Effector memory CD4-positive, alpha-beta T cell (primary cell): ENCODE measurements around the gene JAG2.

Experiments used
- DNase-seq, 3 donors: peaks; one replicate each; pipeline ENCODE4 v3.0.0-alpha.2; 2020
- H3K27ac ChIP-seq: 2 replicates; pipeline ENCODE4 v1.7.0; 2013; ENCODE audit warnings: mild to moderate bottlenecking, low read length, moderate library complexity; ENCODE audit not compliant: insufficient read depth, poor library complexity, severe bottlenecking
- H3K27me3 ChIP-seq: replicated peaks from 2 replicates; pipeline ENCODE4 v1.7.0; 2013; ENCODE audit warnings: mild to moderate bottlenecking, low read length; ENCODE audit not compliant: insufficient read depth, control insufficient read depth, poor library complexity, severe bottlenecking
- H3K36me3 ChIP-seq: 2 replicates; pipeline ENCODE4 v1.7.0; 2013; ENCODE audit warnings: mild to moderate bottlenecking, low read length, moderate library complexity; ENCODE audit not compliant: control insufficient read depth, insufficient read depth
- H3K4me1 ChIP-seq: 2 replicates; pipeline ENCODE4 v1.7.0; 2013; ENCODE audit warnings: low read length, mild to moderate bottlenecking; ENCODE audit not compliant: control insufficient read depth, insufficient read depth, poor library complexity, severe bottlenecking
- H3K4me3 ChIP-seq: 2 replicates; pipeline ENCODE4 v1.7.0; 2013; ENCODE audit warnings: low read length, low read depth, mild to moderate bottlenecking; ENCODE audit not compliant: insufficient read depth, poor library complexity, severe bottlenecking
- H3K9me3 ChIP-seq: 2 replicates; pipeline ENCODE4 v1.7.0; 2013; ENCODE audit warnings: mild to moderate bottlenecking, low read length, moderate library complexity; ENCODE audit not compliant: control insufficient read depth

JAG2 gene

DNA sequence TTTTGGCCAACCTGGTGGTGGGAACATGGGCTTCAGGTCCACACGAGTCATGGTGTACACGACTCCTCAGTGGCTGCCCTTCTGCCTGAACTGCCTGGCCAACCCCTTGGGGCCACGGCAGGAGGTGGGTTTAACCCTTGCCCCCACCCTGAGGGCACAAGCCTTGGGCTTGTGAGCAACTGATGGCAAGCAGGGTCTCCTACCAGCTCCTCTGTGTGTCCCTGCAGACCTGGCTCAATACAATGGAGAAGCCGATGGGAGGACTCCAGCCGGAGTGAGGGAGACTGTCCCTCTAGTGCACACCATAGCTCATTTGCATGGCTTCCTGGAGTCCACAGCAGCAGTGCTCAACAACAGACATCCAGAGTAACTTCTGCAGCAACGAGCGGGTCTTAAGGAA lies 28.0 kb downstream of the JAG2 start:
- peaks cover 8% of the 10 kb centered on the region for H3K9me3 ChIP-seq
- no peaks in the 10 kb centered on the region for H3K36me3 ChIP-seq
- H3K4me3 ChIP-seq: no peak overlapping the region
- no peak for DNase-seq
- H3K27me3 ChIP-seq: no peaks in the 10 kb centered on the region
- no peaks in the 10 kb centered on the region for H3K4me1 ChIP-seq
- no peak overlapping the region for H3K27ac ChIP-seq

DNA sequence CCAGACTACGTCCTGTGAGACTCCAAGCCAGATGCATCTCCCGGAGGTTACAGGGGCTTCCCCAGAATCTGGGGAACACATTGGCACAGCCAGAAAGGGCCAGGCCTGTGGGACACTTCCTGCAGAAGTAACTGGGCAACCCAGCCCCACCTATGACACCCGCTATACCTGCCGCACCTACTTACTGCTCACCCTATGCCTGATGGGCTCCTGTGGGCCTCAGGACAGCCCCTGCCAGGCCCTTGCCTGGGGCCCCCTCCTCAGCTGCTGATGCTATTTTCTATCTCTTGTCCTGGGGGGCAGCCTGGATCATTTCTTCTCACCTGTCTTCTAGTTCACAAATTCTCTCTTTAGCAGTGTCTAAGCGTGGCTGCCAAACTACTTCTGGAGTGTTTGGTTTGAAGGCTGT lies 28.7 kb downstream of the JAG2 start:
- DNase-seq: no peak
- Histone ChIP-seq H3K27me3 (no peaks in the 10 kb centered on the region), H3K27ac (no peak overlapping the region), H3K4me1 (no peaks in the 10 kb centered on the region), H3K4me3 (no peak overlapping the region), H3K36me3 (no peaks in the 10 kb centered on the region), H3K9me3 (peaks cover 8% of the 10 kb centered on the region)

DNA sequence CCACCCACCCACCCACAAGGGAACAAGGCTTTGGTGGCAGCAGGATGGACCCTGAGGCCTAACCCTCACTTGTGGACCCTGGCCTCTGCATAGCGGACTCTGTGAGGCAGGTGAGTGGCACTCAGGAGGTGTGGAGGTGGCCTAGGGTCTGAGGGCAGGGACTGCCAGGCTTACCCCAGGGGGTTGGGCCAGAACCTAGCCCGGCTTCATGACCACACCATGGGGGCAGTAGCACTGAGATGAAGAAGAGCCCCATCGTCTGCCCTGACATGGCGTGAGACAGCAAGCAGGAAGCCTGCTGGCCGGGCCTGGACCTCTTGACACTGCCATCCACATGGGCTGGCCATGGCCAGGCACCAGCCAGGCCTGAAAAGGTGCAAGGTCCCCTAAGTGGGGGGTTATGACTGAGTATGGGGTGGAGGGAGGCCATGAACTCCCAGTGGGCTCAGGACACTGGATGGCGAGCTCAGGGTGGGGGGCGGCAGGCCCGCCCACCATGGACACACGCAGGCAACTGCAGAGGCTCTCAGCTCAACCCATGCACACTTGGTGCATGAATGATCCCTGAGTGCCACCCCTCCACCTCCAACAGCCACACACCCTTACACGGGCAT lies 29.3 kb downstream of the JAG2 start:
- Histone ChIP-seq H3K4me1 (no peaks in the 10 kb centered on the region), H3K27ac (no peak overlapping the region), H3K9me3 (peaks cover 8% of the 10 kb centered on the region), H3K4me3 (no peak overlapping the region), H3K27me3 (no peaks in the 10 kb centered on the region), H3K36me3 (no peaks in the 10 kb centered on the region)
- DNase-seq: no peak

DNA sequence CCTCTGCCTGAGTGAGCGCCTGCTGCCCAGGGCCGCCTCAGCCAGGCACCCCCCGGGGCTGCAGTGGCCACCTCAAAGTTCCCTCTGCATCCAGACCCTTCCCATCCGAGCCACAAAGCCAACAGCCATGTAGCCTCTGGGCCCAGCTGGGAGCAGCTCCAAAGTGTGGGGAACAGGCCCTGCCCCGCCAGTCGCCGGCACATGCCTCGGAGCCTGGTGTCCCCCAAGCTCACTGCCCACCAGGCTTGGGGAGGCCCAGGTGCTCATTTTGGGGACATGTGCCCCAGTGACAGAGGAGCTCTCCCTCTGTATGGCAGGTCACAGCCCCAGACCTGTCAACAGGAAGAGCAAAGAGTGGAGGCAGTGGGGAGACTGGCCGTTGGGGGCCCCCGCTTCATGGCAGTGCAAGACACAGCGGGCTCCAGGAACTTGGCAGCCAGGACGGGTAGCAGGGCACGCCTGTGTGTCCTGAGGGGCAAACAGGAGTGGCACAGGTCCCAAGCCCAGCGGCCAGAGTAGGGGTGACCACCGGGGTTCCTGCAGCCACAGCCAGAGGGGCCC lies 29.9 kb downstream of the JAG2 start:
- Histone ChIP-seq H3K4me3 (no peak overlapping the region), H3K4me1 (no peaks in the 10 kb centered on the region), H3K9me3 (peaks cover 8% of the 10 kb centered on the region), H3K36me3 (no peaks in the 10 kb centered on the region), H3K27ac (no peak overlapping the region), H3K27me3 (no peaks in the 10 kb centered on the region)
- DNase-seq: no peak

DNA sequence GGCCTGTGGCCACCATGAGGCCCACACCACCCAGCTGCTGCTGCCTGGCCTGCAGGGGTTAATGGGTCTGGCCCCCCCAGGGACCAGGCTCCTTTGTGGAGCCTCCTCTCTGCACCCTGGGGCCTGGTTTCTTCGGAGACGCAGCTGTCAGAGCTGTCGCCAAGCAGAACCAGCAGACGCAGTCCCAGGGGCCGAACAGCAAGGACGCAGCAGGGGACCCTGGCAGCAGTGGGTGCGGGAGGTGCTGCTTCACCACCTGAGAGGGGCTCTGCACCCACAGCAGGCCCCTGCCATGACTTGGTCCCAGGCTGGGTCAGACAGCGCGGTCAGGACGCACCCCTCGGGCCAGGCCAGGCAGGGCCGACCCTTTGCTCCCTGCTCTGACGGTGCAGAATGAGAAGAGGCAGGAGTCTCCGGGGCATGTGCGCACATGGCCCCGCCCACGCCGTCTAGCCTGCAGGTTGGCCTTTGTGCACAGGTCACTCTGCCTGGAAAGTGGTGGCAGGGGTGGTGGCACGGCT lies 30.5 kb downstream of the JAG2 start:
- Histone ChIP-seq H3K4me3 (no peak overlapping the region), H3K9me3 (peaks cover 8% of the 10 kb centered on the region)
- DNase-seq: no peak

DNA sequence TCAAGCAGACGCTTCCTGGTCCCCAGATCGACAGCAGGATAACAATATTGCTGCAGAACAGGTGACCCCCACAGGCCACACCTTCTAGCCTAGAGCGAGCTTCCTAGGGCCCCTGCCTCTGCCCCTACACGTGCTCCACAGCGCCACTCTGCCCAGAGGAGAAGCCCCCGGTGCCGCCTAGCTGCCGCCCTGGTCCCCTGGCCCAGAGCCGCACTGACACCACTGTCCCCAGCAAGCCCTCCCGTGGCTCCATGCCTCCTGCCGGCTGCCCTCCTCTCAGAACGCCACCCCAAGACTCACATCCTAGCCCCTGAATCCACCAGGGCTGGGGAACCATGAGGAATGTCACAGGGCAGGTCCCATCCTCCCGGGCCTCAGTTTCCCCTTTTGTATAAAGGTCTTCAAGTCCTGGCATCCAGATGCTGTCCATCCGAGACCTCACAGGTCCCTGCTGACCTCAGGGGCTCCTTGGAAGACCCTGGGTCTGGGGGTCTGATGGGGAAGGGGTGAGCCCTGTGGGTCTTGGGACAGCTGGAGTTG lies 31.0 kb downstream of the JAG2 start:
- DNase-seq: no peak
- Histone ChIP-seq H3K9me3 (peaks cover 8% of the 10 kb centered on the region), H3K36me3 (no peaks in the 10 kb centered on the region), H3K4me1 (no peaks in the 10 kb centered on the region), H3K4me3 (no peak overlapping the region), H3K27ac (no peak overlapping the region), H3K27me3 (no peaks in the 10 kb centered on the region)

More for the DNA sequence above, 30.5 kb downstream of the JAG2 start:
- Histone ChIP-seq H3K4me1 (no peaks in the 10 kb centered on the region), H3K27me3 (no peaks in the 10 kb centered on the region), H3K36me3 (no peaks in the 10 kb centered on the region), H3K27ac (no peak overlapping the region)

DNA sequence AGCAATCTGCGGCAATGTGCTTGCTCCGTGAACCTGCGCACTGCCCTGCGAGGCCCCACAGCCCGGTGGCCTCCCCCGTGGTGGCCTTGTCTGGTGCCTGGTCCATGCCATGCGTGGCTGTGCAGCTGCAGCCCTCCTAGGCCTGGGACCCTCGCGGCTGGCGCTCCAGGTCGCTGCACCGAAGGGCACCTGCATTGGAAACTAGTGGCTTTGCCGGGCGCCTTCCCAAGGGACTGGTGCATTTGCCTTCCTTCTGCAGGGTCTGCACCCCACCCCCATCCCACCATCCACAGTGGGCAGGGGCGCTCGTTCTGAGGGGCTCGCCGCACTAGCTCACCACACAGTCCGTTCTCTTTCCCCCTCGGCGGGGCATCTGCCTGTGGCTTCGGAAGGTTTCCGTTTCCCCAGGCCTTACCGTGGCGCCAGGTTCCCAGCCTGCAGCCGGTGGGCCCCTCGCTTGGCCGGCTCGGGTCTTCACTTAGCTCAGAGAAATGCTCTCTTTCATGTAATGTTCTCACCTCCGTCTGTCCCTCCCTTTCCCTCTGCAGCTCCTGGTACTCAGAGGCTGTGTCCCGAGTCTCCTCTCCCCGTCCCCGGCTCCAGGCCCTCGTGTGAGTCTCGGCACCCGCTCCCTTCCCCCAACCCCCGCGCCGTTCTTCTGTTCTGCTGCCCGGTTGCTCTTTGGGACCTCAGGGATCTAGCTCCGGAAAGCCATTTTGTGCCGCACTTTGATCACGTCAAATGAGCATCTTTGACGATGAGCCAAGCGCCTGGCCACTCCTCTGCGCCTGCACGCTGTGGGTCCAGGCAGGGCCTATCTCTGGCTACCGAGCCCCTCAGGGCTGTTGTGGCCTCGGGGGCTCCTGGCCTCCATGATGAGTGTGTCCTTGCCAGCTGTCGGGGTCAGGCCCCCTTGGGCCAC lies 31.9 kb downstream of the JAG2 start:
- peaks cover 8% of the 10 kb centered on the region for H3K9me3 ChIP-seq
- no peak overlapping the region for H3K4me3 ChIP-seq
- H3K27me3 ChIP-seq: no peaks in the 10 kb centered on the region
- H3K4me1 ChIP-seq: no peaks in the 10 kb centered on the region
- DNase-seq: no peak
- no peaks in the 10 kb centered on the region for H3K36me3 ChIP-seq
- H3K27ac ChIP-seq: no peak overlapping the region

DNA sequence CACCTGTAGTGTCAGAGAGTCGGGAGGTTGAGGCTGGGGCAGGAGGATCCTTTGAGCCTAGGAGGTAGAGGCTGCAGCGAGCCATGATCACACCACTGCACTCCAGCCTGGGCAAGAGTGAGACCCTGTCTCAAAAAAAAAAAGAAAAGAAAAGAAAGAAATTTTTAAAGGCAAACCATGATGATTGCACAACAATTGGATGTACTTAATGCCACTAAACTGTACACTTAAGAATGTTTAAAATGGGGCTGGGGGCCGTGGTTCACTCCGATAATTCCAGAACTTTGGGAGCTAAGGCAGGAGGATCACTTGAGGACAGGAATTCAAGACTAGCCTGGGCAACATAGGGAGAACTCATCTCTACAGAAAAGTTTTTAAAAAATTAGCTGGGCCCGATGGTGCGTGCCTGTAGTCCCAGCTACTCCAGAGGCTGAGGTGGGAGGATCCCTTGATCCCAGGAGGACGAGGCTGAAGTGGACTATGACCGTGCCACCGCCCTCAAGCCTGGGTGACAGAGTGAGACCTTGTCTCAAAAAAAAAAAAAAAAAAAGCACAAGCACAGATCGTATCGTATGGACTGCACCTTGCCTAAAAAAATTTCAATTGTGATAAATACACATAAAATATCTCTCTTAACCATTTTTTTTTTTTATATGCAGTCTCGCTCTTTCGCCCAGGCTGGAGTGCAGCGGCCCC lies 32.7 kb downstream of the JAG2 start:
- no peak overlapping the region for H3K27ac ChIP-seq
- H3K4me1 ChIP-seq: no peaks in the 10 kb centered on the region
- DNase-seq: no peak
- H3K27me3 ChIP-seq: no peaks in the 10 kb centered on the region
- no peaks in the 10 kb centered on the region for H3K36me3 ChIP-seq
- H3K4me3 ChIP-seq: no peak overlapping the region
- peaks cover 8% of the 10 kb centered on the region for H3K9me3 ChIP-seq

DNA sequence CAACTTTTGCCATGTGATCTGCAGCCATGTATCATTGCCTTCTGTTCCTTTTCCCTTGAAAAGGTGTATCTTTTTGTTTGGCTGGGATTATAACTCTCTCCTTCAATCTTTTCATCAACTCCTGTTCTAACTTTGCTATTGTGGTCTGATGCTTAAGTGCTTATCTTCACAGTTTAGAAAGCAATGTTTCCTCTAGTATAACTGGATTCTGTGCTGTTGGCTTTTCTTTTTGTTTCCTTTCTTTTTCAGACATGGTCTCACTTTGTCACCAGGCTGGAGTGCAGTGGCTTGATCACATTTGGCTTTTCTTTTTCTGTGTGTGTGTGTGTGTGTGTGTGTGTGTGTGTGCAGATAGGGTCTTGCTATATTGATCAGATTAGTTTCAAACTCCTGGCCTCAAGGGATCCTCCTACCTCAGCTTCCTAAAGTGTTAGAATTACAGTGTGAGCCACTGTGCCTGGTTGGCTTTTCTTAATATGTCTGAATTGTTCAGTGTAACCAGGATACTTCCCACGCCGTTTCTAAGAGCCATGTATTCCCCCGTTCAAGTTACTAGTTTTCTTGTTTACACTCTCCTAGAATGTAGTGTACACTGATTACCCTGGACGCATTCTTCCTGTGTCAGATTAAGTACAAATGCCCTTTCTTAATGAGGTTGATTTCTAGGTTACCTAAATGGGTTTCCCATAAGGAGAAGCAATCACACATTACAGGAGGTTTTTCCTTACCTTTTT lies 35.5 kb downstream of the JAG2 start:
- no peak for DNase-seq
- H3K36me3 ChIP-seq: no peaks in the 10 kb centered on the region
- H3K9me3 ChIP-seq: no peaks in the 10 kb centered on the region
- H3K4me3 ChIP-seq: no peak overlapping the region
- H3K27ac ChIP-seq: no peak overlapping the region
- H3K27me3 ChIP-seq: no peaks in the 10 kb centered on the region
- no peaks in the 10 kb centered on the region for H3K4me1 ChIP-seq
